IPS DF 6.9 (cell line): ENCODE results near the gene RBM20.

Source experiments
- DNase-seq: peaks from one replicate; pipeline ENCODE4 v3.0.0-alpha.2; 2013; ENCODE audit warnings: low read depth, low spot score
- H3K27ac ChIP-seq: one replicate; pipeline ENCODE4 v1.5.1; 2013; ENCODE audit warnings: low read length, control low read depth
- H3K27me3 ChIP-seq: 2 replicates; pipeline ENCODE4 v1.6.1; 2013; ENCODE audit warnings: mild to moderate bottlenecking, low read length; ENCODE audit not compliant: control insufficient read depth, insufficient read depth
- H3K36me3 ChIP-seq: 2 replicates; pipeline ENCODE4 v1.6.1; 2013; ENCODE audit warnings: low read length; ENCODE audit not compliant: control insufficient read depth, insufficient read depth
- H3K4me1 ChIP-seq: 2 replicates; pipeline ENCODE4 v1.6.1; 2013; ENCODE audit warnings: low read length; ENCODE audit not compliant: control insufficient read depth, insufficient read depth
- H3K4me3 ChIP-seq: 2 replicates; pipeline ENCODE4 v1.5.1; 2013; ENCODE audit warnings: mild to moderate bottlenecking, low read length
- H3K9me3 ChIP-seq: 2 replicates; pipeline ENCODE4 v1.6.1; 2013; ENCODE audit warnings: low read length, inconsistent platforms; ENCODE audit not compliant: control insufficient read depth, insufficient read depth
- WGBS: extraction: QIAGEN DNeasy Blood & Tissue Kit; methylation state at CpG from one replicate; pipeline ENCODE4 v1.1.7; 2013; ENCODE audit warnings: mixed read lengths, missing lambda C conversion rate; ENCODE audit not compliant: insufficient read length, insufficient coverage; 5-methylcytosine and 5-hydroxymethylcytosine counted together

The RBM20 gene

DNA sequence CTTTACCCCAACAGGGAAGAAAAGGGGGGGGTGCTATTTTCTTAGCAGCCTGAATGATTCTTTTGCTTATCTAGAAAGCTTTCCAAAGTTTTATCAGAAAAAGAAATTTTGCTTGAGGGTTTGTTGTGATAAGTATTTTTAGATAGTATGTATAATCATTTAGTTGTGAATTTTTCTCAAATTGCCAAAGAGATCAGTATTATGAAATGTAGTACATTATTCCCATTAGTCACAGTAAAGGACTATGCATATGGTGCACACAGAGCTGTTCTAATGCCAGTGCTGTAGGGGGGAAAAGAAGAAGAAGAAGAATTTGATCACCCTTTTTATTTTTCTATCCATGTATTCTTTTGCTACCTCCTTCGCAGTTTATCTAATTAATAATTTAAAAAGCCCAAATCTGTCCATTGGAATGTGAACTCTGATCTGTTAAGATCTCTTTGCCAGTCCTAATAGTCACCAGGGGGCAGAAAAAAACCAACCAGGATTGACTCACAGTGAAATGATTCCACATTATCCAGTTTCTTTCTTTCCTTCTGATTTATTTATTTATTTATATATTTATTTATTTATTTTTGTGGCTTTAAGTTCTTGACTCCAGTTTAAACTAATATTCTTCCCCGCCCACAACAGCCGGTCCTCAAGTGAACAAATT lies 4.7 kb downstream of the RBM20 start:
- Histone ChIP-seq H3K36me3 (no peaks in the 10 kb centered on the region; the same call in 1 of the 2 replicates), H3K4me3 (no peak overlapping the region), H3K9me3 (no peaks in the 10 kb centered on the region), H3K27ac (no peak overlapping the region), H3K4me1 (no peaks in the 10 kb centered on the region), H3K27me3 (peaks cover 11% of the 10 kb centered on the region)
- WGBS: no CpG with 5 or more reads among the region's 3 CpGs
- DNase-seq: no peak

GRCh38 chr10:110649347-110650264 lies 5.5 kb downstream of the RBM20 start:
- H3K9me3 ChIP-seq: no peaks in the 10 kb centered on the region
- no peaks in the 10 kb centered on the region for H3K36me3 ChIP-seq
- WGBS: no CpG with 5 or more reads among the region's 6 CpGs
- no peaks in the 10 kb centered on the region for H3K4me1 ChIP-seq
- no peak overlapping the region for H3K4me3 ChIP-seq
- H3K27me3 ChIP-seq: peaks cover 8% of the 10 kb centered on the region
- H3K27ac ChIP-seq: no peak overlapping the region
- no peak for DNase-seq

- no peaks in the 10 kb centered on the region for H3K9me3 ChIP-seq
- no peak overlapping the region for H3K27ac ChIP-seq
- no peaks in the 10 kb centered on the region for H3K36me3 ChIP-seq
- no peak overlapping the region for H3K4me3 ChIP-seq
- H3K4me1 ChIP-seq: no peaks in the 10 kb centered on the region
- WGBS: no CpG with 5 or more reads among the region's 1 CpG
- peaks cover 2% of the 10 kb centered on the region for H3K27me3 ChIP-seq
- no peak for DNase-seq
These were observed 6.1 kb downstream of the RBM20 start for GRCh38 chr10:110650265-110650668.

GRCh38 chr10:110651044-110651958 lies 7.2 kb downstream of the RBM20 start:
- Histone ChIP-seq H3K4me1 (no peaks in the 10 kb centered on the region), H3K4me3 (no peak overlapping the region), H3K9me3 (no peaks in the 10 kb centered on the region), H3K36me3 (no peaks in the 10 kb centered on the region), H3K27ac (no peak overlapping the region), H3K27me3 (no peaks in the 10 kb centered on the region)
- WGBS: no CpG with 5 or more reads among the region's 12 CpGs
- DNase-seq: no peak

- Histone ChIP-seq H3K4me1 (no peaks in the 10 kb centered on the region), H3K36me3 (no peaks in the 10 kb centered on the region), H3K27me3 (no peaks in the 10 kb centered on the region), H3K4me3 (no peak overlapping the region), H3K27ac (no peak overlapping the region), H3K9me3 (no peaks in the 10 kb centered on the region)
- WGBS: 100% methylated on average over 2 of the region's 6 CpGs
- no peak for DNase-seq
These were observed 8.5 kb downstream of the RBM20 start for GRCh38 chr10:110652475-110653118.

DNA sequence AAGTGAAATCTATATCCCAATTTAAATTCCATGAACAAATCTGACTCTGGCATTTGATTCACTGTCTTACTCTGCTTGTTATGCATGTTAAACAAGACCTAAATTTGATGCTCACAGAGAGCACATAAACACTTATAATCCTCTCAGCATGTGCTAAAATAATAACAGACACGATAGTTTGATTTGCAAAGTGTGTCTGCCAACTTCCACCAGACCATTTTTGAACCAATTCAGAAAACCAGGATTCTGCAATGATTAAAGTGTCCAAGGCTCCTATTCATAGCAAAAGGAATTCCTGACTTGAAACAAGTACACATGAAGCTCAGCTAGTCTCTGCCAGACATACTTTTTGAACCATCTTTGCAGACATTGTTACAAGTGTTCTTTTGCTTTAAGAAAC lies 11.2 kb downstream of the RBM20 start:
- H3K27ac ChIP-seq: no peak overlapping the region
- H3K4me1 ChIP-seq: no peaks in the 10 kb centered on the region
- H3K9me3 ChIP-seq: no peaks in the 10 kb centered on the region
- no peak overlapping the region for H3K4me3 ChIP-seq
- WGBS: no CpG with 5 or more reads among the region's 1 CpG
- no peaks in the 10 kb centered on the region for H3K36me3 ChIP-seq
- no peaks in the 10 kb centered on the region for H3K27me3 ChIP-seq
- no peak for DNase-seq

- Histone ChIP-seq H3K27me3 (no peaks in the 10 kb centered on the region), H3K9me3 (no peaks in the 10 kb centered on the region), H3K27ac (no peak overlapping the region), H3K4me3 (no peak overlapping the region), H3K4me1 (no peaks in the 10 kb centered on the region), H3K36me3 (no peaks in the 10 kb centered on the region)
- DNase-seq: no peak
- WGBS: no CpG with 5 or more reads among the region's 4 CpGs
These were observed 12.5 kb downstream of the RBM20 start for GRCh38 chr10:110656612-110657011.

DNA sequence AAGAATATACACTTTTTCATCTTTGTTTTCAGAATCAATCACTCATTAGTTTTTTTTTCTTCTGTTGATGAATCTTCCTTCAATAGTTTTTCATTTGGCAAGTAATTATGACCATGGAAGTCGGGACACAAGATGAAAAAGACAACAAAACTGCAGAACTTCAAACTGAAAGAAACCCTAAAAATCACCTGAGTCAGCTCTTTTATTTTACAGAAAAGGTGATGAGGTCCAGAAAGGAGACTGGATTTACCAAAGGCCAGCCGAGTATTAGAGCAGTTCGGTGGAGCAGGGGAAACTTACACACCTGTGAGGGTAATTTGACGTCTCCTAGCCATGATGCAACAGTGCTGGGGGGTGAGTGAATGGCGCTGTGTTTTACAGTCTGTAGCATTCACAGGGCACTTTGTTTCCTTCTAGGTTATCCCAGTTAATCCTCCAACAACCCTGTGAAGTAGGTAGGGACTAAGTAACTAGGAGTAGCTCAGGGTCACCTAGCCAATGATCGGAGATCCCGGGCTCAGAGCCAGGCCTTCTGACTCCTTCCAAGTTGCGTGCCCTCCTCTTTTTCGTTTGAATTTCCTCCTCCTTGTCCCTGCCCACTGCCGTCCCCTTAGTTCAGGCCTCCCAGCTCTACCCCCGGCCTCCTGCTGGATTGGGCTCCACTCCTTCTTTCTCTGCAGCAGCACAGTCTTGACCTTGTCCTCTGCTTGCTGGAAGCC lies 14.0 kb downstream of the RBM20 start:
- Histone ChIP-seq H3K27ac (no peak overlapping the region), H3K4me1 (no peaks in the 10 kb centered on the region), H3K36me3 (no peaks in the 10 kb centered on the region), H3K9me3 (no peaks in the 10 kb centered on the region), H3K27me3 (no peaks in the 10 kb centered on the region), H3K4me3 (no peak overlapping the region)
- no CpG with 5 or more reads among the region's 11 CpGs for WGBS
- DNase-seq: no peak

DNA sequence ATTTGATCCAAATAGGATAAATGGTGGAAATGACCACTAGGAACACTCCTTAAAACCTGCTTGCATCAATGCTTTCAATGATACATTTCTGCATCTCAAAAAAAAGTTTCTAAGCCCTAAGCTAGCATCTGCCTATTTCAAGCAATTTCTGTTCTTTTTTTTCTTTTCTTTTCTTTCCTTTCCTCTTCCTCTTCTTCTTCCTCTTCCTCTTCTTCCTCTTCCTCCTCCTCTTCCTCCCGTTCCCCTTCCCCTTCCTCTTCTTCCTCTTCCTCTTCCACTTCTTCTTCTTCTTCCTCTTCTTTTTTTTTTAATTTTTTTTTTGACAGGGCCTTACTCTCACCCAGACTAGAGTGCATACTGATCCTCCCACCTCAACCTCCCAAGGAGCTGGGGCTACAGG lies 15.4 kb downstream of the RBM20 start:
- 100% methylated on average over 1 of the region's 1 CpG for WGBS
- no peak overlapping the region for H3K4me3 ChIP-seq
- H3K9me3 ChIP-seq: no peaks in the 10 kb centered on the region
- no peaks in the 10 kb centered on the region for H3K36me3 ChIP-seq
- DNase-seq: no peak
- H3K27ac ChIP-seq: no peak overlapping the region
- no peaks in the 10 kb centered on the region for H3K4me1 ChIP-seq
- no peaks in the 10 kb centered on the region for H3K27me3 ChIP-seq
